HUDEP-2 (cell line): Measurements from ENCODE around the gene RAB42.
A peak's percentile ranks its signal among the peaks of the same experiment; 100 is the strongest.
"Not testable (repeated sequence)": the region's sequence is repeated elsewhere in the genome, so short reads cannot be mapped to it uniquely, and the experiment has no call there.

ENCODE experiments used
- DNase-seq, 76 experiments: peaks; one replicate each; lab custom pipeline; 2025; ENCODE audit not compliant: unreplicated experiment in 76 of 76; lab: John Stamatoyannopoulos, UW

The RAB42 gene

DNA sequence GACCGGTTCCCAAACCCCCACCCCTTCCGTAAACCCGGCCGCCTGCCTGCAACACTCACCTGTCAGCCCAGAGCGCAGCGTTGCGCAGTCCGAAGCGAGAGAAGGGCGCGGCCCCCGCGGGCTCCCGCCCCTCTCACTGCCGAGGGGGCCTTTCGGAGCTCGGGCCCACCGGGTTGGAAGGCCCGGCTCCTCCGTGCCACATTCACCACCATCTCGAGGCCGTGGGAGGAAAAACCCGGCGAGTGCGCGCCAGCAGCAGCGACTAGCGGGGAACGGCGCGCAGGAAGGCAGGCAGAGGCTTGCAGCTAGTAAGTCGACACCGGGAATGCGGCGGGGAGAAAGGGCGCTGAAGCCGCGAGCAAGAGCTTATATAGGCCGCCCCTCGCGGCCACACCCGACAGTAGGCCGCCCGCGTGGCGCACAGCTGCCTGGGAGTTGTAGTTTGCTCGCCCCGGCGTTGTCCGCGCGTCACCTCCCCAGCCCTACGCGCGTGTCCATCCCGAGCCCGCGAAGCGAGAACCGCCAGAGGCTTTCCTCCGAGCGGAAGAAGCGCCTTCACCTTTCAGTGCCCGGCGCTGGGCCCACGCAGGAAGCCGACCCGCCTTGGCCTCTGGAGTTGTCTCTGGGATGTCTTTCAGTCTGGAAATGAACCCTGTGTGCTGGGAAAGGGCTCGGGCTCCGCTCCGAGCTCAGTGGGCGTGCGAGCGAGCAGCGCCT is 10.4 kb upstream of the RAB42 start:
- peak; percentile 18 to 96 (median 88) for DNase-seq

DNA sequence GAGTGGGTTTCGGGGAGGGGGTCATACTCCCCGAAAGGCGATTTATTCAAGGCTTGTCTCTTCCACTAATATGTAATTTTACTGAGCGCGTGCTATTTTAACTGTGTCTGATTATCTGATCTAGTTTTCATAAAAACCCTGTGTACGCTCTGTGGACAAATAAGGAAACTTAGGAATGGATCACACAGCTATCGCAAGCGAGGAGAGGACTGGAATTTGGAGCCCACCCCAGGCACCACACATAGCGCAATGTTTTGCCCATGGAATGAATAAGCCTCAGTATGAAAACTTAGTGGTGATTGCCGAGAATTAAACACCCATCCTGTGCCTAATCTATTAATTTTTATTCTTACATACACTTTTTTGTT is 9.8 kb upstream of the RAB42 start:
- DNase-seq, result peak in 6 of 76 experiments; percentile 16 to 55 (median 29)

DNA sequence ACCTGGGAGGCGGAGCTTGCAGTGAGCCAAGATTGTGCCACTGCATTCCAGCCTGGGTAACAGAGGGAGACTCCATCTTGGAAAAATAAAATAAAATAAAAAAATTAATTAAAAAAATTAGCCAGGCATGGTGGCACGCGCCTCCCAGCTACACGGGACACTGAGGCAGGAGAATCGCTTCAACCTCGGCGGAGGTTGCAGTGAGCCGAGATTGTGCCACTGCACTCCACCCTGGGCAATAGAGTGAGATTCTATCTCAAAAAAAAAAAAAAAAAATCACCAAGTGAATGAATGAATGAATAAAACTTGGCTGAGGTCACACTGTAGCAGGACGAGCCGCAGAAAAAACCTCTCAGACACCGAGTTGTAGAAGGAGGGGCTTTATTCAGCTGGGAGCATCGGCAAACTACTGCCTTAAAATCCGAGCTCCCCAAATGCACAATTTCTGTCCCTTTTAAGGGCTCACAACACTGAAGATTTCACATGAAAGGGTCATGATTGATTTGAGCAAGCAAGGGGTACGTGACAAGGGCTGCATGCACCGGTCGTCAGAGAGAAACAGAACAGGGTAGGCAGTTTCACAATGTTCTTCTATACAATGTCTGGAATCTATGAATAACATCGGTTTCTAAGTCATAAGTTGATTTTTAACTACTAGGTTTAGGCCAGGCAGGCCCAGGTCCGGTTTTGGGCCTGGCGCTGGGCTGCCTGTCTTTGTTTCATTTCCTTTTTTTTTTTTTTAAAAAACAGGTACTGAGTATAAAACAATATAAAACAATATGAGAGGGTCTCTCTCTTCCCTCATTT is 5.3 kb upstream of the RAB42 start:
- not testable (repeated sequence) for DNase-seq

DNA sequence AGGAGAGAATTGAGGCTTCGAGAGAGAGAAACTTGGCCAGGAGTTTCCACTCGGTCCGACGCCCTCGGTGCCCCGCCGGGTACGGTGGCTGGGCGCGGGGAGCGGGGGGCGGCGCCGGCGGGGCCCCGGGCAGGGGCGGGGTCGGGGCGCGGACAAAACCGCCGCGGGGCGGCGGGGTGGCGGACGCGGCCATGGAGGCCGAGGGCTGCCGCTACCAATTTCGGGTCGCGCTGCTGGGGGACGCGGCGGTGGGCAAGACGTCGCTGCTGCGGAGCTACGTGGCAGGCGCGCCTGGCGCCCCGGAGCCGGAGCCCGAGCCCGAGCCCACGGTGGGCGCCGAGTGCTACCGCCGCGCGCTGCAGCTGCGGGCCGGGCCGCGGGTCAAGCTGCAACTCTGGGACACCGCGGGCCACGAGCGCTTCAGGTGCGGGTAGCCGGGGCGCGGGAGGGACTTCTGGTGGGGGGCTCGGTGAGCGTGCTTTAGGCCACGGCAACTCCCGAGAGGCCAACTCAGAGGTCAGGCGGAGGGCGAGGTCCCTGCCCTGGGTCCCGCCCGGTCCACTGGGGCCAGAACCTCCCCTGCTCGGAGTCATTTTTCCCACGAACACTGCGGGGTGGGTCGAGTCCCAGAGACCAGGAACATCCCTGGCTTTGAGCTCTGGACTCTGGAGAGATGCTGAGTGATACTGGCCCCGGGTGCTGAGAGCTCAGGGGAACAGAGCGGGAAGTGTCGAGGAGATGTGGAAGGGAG is 431 bp downstream of the RAB42 start:
- DNase-seq, result no peak

DNA sequence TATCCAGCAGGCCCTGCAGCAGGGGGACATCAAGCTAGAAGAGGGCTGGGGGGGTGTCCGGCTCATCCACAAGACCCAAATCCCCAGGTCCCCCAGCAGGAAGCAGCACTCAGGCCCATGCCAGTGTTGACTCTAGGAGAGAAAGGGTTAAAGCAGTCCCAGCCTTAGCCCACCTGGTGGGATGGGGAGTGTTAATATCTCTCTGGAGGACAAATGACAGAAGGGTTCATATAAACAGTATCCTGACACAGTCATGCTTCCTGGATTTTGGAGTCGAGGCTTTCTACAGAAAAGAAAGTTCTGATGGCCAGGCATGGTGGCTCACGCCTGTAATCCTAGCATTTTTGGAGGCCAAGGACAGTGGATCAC is 1.9 kb downstream of the RAB42 start:
- DNase-seq, result not testable (repeated sequence)

DNA sequence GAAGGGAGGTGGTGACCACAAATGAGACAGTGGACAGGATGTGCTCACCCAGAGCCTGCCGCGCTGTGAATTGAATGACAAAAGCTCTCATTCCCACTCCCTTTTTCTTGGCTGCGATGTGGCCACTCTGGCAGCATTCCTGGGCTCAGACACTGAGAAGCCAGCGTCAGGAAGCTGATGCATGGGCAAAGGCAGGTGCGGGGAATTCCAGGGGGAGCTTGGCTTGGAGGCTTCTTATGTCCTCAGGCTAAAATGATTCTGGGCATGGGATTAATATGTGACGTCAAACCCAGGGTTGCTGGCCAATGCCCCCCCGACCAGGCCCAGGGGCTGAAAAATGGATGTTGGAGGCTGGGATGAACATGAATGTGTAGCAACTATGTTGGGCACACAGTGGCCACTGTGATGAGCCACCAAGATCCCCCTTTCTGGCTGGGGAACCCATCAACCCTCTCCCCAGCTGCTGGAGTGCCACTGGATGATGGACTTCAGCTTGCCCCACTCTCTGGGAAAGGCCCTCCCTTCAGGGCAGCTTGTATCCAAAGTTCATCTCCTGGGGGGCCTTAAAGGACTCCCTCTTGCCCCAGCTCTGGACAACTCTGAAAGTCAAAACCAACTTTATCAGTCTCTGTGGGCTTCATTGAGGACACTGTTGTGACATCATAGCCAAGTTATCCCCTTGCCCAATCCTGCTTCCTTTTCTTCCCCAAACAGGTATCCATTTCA is 2.8 kb downstream of the RAB42 start:
- not testable (repeated sequence) for DNase-seq

DNA sequence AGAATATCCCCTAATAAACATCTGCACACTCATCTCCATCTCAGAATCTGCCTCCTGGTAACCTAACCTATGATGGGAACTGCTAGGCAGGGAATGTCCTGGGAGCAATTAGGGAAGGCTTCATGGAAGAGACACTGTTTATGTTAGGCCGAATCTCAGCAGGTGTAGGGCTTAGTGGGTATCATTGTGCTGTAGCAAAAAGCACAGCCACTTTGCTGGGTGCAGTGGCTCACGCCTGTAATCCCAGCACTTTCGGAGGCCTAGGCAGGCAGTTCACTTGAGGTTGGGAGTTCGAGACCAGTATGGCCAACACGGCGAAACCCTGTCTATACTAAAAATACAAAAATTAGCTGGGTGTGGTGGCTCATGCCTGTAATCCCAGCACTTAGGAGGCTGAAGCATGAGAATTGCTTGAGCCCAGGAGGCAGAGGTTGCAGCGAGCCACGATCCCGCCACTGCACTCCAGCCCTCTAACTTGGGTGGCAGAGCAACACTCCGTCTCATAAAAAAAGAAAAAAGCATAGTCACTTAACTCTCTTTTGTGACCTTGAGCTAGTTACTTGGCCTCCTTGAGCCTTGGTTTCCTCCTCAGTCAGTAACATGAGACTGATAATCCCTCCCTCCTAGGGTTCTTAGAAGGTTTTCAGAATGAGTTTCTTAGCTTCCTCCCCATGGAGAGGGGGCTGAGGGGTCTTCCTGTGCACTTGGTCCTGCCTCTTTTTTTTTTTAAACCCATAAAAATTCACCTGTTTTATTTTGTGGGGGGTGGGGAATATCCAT is 3.5 kb downstream of the RAB42 start:
- DNase-seq, result no peak

DNA sequence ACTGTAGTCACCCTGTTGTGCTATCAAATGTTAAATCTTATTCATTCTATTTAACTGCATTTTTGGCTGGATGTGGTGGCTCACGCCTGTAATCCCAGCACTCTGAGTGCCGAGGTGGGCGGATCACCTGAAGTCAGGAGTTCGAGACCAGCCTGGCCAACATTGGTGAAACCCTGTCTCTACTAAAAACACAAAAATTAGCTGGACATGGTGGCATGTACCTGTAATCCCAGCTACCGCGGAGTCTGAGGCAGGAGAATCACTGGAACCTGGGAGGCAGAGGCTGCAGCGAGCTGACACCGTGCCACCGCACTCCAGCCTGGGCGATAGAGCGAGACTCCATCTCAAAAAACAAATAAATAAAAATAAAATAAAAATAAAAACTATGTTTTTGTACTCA is 4.2 kb downstream of the RAB42 start:
- DNase-seq, result not testable (repeated sequence)

DNA sequence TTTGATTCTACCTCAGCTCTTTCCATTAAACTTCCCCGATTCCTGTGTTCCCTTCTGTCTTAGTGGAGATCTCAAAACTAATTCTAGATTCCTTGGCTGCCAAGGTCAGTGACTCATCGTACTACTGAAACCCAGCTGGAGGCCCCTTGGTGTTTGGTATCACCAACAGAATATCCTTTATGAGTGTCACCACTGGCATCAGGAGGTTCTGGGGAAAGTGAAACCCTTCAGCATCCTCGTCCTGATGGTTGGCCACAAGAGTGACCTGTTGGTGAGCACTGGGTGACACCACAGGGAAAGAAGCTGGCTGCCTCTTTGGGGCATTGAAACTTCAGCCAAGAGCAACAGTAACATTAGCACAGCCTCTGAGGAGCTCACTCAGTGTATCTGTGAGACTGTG is 9.6 kb downstream of the RAB42 start:
- DNase-seq, result peak in 1 of 76 experiments; percentile 1

DNA sequence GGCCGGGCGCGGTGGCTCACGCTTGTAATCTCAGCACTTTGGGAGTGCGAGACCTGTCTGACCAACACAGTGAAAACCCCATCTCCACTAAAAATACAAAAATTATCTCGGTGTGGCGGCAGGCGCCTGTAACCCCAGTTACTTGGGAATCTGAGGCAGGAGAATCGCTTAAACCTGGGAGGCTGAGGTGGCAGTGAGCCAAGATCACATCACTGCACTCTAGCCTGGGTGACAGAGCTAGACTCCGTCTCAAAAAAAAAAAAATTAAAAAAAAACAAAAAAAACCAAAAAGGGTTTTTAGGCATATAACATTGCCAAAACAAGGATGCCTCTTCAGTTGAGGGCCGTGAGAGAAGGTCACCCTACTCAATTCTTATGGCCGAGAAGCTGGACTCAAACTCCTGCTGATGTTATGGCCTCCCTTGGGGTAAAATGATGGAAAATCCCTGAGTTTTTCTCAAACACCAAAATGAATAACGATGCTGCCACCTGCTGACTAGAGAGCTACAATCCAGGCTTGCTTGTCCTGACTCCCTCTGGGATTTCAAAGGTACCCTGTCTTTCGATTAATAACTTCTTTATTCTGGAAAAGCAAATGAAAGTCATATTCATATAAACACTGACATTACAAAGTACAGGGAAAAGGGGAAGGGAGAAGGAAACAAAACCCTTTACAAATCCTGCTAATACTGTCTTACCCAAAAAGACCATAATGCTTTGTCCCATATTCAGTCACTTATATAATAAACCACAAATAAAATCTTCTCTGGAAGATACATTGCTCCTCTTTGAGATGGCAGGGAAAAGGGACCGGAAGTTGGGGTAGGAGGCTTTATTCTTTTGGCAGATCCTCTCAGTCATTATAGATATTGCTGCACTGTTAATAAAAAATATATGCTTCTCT is 10.7 kb downstream of the RAB42 start:
- DNase-seq, result peak in 45 of 76 experiments; percentile 3 to 63 (median 34)

DNA sequence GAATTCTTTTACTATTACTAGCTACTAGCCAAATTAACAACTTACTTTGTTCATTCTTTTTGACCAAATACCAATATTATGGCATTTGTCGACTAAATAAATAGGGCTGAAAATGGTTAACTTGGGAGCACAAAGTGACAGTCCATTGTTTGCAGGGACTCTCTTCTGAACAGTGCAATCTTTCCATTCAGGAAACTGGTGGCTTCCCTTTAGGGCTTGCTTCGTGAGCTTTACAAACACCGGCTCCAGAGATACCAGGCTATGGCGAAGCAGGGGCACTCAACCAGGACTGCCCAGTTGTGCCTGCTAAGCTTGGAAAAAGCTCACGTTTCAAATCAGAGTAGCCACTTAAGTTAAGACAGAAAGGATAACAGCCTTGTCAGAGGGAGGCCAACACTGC is 12.3 kb downstream of the RAB42 start:
- no peak for DNase-seq

DNA sequence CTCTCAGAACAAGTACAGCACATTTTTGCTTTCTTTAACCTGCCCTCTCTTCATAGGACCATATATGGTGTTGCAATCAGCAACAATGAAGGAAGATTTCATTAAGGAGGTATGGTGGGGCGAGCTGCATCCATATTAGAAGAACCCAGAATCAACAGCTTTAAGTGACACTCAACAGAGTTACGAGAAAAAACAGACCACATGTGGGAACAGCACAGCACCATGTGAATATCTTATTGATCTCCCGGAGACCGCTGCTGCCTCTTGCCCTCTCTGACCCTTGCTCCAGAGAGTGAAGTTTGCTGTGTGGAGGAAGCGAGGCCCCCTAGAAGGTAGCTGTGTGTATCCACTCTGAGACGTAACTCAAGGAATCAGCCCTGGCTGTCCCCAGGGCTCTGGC is 12.9 kb downstream of the RAB42 start:
- no peak for DNase-seq

DNA sequence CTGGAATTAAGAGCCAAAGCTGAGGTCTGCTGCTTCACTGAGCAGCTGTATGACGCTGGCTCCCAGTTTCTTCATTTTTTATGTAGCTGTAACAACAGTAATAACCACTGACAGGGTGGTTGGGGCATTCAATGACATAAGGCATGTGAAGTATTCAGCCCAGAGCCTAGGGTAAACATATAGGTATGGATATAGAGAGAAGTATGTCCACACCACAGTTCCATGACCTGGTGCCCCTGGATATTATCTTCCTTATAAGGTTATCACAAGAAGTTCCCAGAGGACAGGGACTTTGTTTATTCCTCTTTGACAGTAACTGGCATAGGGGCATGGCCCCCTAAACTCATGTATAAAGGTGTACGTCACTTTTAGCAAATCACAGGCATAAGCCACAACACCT is 14.7 kb downstream of the RAB42 start:
- DNase-seq, result no peak

DNA sequence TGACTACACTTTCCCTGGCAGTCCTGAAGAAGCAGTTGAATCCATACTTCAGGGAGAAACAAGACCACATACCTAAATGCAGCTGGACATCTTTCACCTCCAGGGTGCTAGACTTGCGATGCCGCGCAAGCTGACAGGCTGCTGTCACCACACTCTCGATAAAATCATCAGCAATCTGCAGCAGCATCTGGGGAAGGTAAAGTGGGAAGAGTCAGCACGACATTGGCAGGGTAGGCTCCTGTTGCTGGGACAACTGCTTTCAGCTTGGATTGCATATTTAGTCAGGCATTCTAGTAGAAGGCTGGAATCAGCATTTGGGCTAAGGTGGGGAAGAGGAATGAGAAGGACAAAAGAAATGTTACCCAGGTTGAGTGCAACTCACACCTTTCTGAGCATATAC is 21.1 kb downstream of the RAB42 start:
- DNase-seq, result no peak

DNA sequence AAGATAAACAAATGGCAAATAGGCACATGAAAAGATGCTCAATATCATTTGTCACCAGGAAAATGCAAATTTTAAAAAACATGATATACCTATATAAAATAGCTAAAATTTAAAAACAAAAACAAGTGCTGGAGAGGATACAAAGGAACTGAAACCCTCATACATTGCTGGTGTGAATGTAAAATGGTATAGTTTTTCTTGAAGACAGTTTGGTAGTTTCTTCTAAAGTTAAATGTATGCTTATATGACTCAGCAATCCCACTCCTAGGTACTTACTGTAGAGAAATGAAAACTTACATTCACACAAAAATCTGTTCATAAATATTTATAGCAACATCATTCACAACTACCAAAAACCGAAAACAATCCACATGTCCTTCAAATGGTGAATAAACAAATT is 39.6 kb downstream of the RAB42 start:
- DNase-seq, result no peak

DNA sequence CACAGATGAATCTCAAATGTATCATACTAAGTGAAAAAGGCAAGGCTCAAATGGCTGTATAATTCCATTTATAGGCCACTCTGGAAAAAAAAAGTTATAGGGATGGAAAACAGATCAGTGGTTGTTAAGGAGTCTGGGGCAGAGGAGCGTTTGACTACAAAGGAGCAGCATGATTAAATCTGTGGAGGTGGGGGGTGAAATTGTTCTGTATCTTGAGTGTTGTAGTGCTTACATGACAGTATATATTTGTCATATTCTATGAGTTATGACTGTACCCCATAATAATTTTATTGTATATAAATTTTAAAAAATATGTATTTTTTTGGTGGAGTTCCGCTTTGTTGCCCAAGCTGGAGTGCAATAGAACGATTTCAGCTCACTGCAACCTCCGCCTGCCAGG is 40.5 kb downstream of the RAB42 start:
- no peak for DNase-seq

DNA sequence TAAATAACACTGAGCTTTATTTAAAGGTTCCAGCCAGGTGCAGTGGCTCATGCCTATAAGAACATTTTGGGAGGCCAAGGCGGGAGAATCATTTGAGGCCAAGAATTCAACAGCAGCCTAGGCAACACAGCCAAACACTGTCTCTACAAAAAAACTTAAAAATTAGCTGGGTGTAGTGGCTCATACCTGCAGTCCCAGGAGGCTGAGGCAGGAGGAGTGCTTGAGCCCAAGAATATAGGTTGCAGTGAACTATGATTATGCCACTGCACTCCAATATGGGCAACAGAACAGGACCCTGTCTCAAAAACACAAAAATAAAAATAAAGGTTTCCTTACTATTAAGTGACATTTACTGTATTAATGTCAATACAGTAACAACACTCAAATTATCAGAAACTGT is 48.7 kb downstream of the RAB42 start:
- peak in 42 of 76 experiments; percentile 4 to 60 (median 20) for DNase-seq

DNA sequence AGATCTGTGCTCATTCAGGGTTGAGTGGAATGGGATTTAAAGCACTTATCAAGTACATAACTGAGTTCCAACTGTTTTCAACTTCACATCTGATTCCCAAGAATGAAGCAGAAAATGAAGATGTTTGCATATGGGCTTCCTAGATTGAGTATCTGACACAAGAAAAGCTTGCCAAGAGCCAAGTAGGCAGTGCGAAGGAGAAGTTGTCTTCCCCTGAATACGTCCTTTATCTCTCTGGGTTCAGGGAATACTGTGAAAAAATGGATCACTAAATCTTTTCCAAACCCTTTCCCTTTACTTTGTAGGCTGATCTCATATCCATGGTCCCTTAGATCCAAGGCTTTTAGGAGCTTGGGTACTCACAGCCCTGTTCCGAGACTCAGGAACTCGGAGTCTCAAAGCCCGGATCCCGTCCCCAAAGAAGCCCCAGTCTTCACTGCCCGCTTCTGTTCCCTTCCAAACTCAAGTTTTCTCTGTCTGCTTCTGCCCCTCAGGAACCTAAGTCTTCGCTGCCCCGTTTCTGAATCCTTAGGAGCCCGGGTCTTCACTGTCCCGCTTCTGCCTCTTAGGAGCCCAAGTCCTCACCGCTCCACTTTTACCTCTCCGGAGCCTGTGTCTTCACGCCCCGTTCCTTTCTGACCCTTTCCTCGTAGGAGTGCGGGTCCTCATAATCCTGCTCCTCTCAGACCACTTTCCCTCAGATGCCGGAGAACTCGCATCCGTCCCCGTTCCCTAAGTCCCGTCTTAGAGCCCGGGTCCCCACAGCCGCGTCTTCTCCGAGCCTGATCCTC is 50.2 kb downstream of the RAB42 start:
- peak in 7 of 76 experiments; percentile 3 to 66 (median 34) for DNase-seq
